SK-N-DZ (cell line): ENCODE data around the gene DYNLT2.
"Not testable (repeated sequence)": the region's sequence is repeated elsewhere in the genome, so short reads cannot be mapped to it uniquely, and the experiment has no call there.

Source experiments
- DNase-seq: peaks from one replicate; pipeline ENCODE4 v3.0.0-alpha.2; 2015; ENCODE audit warnings: low spot score

Gene DYNLT2

DNA sequence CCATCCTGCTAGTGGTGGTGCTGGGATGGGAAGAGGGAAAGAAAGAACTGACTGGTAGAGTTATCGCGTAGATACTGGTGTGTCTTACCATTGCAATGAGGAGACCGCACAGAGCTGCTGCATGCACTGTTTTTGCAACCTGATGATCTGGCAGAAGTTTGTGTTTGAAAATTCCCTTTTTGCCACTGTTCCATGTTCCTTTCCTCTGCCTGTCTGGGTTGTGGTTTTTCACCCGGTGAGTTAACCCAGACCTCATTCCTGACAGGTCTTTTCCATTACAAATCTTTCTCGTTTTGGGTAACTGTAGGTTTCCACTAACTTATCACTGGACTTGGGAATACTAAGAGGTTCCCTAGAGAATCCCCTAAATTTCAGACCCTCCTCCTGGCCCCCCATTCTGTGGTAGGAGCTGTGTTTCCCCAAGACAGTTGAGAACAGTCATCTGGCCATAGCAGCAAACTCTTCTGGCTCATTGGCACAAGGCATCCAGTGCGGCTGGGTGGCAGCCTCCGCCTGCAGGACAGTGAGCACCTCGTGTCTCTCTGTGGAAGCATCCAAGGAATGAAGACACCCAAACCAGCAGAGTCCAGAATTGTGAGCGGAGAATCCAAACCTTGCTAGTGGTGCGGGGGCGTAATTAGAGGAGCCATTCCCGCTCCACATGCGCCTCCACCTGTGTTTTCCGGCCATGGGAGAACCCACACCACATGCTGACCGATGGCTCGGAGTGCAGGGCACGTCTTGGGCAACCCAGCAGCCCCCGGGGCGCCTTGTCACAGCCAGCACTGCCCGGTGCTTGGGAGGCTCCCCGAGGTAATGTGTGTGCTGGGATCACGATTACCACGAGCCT, 32.8 kb upstream of the DYNLT2 start:
- DNase-seq = no peak

DNA sequence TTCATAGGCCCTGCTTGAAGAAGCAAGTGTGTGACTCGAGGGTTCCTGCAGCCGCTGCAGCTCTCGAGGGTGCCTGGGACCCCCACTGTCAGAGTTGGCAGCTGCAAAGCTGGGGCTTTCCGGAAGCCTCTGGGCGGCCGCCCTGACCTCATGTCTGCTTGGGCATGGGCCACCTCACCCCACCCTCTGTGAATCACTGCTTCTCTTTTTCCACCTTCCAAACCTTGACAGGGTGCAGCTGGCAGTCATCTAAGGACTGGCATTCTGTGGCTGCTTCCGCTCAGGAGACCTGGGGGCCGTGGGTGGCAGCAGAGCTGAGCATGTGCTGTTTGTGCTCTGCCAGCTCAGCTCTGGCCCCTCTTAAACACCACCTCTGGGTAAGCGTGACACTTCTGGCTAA, 32.0 kb upstream of the DYNLT2 start:
- DNase-seq = no peak

DNA sequence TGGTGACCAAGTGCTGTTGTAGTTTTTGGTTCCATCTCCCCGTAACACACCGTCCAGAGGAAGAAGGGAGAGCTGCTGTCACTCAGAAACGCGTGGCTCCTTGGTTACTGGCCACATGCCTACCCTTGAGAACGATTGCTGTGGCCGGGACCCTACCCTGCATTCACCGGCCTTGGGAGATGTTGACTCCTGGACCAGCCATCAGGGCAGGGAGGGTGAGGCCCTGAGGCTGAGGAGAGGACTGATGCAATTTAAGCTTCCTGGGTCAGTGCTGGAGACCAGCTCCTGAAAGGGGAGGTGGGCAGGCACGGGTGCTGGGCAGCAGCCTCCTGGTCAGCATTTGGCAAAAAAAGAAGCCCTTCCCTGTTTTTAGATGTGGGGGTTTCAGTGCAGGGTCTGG, 31.6 kb upstream of the DYNLT2 start:
- no peak for DNase-seq

DNA sequence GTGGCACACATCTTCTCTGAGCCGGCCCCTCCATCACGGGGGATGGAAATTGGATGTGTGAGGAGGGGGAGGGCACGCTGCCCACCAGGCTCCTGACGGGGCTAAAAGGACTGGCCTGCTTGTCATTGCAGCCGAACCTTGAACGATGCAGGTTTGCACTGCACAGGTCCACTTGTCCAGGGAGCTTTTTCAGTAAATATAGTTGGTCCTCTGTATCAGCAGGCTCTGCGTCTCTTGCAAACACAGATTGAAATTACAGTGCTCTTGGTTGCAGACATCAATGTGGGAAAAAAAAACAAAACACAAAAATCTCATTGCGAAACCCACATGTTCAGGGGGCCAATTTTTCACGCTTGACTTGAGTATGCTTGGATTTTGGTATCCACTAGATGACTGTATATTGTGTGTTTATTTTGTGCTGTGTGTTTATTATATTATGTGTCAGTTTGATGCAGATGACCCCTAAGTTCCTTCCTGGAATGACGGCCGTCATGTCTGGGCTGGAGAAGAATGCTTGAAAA, 29.3 kb upstream of the DYNLT2 start:
- DNase-seq = no peak

DNA sequence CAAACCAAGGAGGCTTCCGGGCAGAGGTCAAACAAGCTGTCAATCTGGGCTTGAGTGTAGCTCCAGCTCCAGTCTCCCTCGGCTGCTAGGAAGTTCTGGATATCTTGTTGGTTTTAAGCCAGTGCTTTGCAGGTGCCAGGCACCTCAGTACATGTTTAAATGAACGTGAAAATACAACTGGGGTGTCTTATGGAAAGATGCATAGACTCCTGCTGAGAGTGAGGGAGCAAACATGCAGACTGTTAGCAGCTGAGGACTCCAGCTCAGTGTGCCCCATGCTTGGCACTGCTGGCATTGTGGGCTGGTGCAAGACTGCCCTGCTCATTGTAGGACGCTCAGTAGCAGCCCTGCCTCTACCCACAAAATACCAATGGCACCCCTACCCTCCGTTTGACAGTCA, 28.5 kb upstream of the DYNLT2 start:
- DNase-seq = no peak

DNA sequence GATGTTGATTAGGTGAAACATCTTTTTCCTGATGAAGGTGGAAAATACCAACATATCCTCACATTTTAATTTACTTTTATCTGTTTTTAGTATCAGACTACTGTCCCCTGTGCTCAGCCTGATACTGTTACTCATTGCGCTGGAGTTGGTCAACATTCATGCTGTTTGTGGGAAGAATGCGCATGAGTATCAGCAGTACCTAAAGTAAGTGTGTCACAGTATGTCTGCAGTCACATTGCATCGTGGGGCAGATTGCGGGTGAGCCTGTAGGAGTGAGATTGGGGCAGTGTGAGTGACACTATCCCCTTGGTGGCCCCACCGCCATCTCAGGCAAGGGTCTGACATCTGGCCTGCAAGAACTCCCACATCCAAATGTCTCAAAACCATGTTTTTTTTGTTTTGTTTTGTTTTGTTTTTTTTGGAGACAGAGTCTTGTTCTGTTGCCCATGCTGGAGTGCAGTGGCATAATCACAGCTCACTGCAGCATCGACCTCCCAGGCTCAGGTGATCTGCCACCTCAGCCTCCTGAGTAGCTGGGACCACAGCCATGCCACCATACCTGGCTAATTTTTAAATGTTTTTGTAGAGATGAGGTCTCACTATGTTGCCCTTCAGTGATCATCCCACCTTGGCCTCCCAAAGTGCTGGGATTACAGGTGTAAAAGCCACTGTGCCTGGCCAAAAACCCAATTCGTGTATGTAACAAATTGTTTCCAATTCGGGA, 27.9 kb upstream of the DYNLT2 start:
- no peak for DNase-seq

DNA sequence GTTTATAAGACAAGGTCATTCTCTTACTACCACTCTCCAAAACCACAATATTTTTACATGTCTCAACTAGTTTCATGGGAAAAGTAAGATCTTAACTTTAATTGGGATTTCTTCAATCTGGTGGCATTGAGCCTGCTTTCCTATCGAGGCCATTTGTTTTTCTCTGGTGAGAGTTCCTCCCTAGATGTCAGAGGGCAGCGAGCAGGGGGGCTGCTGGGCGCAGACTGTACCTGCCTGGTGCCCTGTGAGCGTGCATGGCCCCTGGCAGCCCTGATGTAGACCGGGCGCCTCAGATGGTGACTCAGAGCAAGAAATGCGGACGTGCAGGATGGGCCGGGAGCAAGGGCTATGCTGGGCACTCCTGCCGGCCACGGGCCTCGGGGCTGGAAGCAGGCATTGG, 27.3 kb upstream of the DYNLT2 start:
- DNase-seq = no peak

DNA sequence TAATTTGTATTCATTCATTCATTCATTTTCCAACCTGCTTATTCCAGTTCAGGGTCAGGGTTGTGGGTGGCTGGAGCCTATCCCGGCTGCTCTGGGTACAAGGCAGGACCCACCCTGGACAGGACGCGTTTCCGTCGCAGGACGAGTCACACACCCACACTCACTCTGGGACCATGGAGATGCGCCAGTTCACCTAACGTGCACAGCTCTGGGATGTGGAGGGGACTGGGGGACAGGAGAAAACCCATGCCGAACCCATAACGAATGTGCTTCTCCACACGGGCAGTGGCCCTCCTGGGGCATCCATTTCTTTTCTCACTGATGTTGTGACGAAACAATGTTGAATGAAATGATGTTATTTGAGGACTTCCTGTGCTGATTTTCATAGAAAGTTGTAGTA, 26.5 kb upstream of the DYNLT2 start:
- no peak for DNase-seq

DNA sequence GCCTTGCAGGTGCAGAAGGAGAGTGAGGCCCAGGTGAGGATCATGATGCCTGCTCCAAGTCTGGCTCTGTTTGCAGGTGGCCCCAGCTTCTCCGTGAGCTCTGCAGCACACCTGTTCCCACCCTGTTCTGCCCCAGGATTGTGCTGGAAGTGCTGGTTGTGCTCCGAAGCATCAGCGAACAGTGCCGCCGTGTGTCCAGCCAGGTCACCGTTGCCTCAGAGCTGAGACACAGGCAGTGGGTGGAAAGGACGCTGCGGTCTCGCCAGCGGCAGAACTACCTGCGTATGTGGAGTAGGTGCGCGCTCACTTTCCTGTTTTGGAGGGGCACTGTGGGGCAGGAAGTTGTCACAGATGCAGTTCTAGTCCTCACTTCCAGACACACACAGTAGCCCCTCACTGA, 25.0 kb upstream of the DYNLT2 start:
- no peak for DNase-seq

DNA sequence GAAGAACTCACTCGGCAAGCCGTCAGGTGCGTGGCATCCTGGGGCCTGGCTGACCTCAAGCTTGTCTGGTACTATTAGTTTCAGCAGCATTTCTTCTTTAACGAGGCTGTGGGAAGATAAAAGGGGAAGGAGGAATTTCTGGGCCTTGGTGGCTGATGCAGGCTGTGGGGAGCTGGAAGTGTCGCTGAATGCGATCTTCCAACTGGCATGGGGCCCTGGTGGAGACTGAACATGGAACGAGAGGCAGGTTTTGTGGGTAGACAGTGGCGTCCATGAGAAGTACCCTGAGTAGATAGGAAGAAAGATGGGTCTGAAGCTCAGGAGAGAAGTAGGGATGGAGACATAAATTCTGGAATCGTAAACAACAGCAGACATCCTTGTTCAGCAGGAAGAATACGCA, 23.9 kb upstream of the DYNLT2 start:
- DNase-seq = no peak

DNA sequence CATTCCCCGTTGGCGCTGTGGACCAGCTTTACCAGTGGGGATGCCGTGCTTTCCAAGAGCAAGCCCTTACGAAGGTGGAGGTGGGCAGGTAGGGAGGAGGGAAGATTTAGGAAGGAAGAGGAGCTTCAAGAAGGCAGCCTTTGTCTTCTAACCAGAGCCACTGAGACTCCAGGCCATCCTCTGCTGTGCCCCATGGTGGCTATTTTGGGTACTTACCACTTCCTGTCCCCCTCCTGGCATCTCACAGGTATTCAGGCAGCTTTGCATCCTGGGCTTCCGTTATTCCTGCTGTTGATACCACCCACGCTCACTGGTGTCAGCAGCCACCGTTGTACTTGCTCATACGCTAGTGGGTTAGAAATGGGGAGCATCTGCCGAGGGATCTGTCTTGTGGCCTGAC, 23.0 kb upstream of the DYNLT2 start:
- DNase-seq = no peak

DNA sequence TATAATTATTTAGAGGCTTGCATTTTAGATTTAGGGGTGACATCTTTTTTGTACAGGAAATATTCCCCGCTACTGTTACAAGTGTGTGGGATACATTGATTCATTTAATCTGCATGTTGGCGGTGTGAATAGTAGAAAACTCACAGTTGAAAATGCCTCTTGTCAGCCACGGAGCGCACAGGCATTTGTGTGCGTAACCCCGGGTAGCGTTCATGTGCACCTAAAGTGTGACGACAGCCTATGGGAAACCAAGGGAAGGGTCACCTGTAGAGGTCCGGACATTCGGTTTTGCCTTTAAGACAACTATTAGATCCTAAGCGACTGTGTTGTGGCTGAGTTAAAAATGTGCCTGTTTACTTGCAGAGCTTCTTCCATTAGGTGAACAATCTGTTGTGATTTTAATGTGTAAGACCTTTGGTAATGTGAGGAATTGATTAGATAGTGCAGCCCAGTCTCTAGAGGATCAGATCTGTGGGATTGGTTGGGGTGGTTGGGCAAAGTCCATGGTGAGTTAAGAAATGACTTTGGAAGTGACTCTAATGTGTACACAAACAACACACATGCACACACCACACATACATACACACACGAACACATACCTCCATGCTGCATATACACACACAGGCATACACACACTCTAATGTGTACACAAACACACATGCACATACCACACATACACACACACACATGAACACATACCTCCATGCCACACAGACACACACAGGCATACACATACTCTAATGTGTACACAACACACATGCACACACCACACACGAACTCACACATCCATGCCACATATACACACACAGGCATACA, 15.8 kb upstream of the DYNLT2 start:
- DNase-seq = no peak

DNA sequence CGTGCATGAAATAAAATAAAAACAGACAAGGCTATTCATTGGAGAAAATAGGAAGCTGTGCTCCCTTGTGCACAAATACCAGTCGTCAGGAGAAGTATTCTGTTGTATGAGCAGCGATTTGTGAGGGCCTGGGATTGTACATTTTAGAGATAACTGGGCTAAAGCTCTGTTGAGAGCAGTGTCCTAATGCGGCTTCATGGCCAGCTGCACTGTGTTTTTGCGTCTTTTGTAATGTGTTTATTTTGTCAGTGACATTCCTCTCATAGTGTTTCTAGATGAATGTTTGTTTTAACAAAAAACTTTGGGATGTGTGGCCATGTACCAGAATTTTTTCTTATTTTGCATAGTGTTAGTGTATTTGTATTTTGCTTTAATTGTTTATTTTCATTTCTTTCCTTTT, 14.9 kb upstream of the DYNLT2 start:
- no peak for DNase-seq

DNA sequence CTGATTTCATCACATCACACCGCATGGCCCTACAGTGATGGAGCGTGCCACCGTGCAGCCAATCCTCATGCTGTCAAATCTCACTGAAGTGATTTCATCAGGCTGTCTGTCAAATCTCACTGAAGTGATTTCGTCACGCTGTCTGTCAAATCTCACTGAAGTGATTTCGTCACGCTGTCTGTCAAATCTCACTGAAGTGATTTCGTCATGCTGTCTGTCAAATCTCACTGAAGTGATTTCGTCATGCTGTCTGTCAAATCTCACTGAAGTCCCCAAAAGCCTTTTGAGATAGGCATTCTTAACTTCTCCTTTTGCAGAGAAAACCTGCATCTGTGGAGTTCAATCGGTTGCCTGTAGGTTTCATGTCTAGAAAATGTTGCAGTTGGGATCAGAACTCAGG, 14.4 kb upstream of the DYNLT2 start:
- DNase-seq = not testable (repeated sequence)

DNA sequence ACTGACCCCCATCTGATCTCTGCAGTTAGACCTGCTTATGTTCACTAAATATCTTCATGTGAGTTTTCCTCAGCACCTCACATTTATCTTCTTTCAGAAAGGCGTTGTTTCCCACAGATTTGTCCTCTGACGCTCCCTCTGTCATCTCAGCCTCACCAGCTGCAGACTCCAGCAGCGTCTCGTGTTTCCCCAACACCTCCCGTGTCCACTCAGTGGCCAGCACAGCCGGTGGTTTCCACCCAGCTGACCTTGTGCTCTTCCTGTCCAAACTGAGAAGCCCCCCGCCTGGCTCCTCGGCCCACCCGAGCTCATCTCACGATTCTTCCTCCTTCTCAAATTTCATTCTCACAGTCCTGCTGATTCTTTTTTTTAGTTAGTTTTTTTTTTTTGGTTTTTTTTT, 12.5 kb upstream of the DYNLT2 start:
- no peak for DNase-seq

DNA sequence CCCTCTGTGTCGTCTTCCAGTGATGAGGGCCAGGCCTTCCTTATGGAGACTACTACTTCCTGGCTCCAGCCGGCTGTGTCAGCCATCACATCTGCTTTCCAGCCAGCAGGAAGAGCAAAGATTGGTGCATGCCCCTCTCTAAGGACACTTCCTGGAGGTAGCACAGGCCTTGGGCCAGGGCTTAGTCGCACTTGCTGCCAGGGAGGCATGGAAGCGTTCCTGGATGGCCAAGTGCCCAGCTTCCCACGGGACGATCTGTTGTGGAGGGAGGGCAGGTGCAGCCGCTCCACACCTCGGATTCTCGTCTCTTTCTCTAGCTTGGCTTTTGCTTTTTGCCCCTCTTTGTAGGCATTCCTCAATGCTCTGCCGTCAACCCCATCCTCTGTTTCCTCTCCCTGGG, 11.9 kb upstream of the DYNLT2 start:
- no peak for DNase-seq

DNA sequence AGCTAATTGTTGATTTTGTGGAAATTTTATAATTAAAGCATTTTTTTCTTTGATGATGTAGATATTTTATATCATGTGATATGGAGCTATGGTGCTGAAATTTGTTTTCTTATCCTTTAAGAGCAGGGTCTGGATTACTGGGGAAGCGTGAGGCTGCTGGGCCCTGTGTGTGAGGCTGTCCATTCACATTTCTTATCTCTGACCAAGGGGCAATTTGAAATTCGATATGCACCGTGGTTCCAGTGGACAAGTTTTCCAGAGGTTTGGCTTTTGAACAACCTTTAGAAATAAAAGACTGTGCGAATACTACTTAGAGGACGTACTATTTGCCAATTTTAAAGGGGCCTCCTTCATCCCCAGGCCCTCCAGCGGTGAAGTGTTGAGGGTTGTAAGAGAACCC, 3.8 kb upstream of the DYNLT2 start:
- DNase-seq = no peak

DNA sequence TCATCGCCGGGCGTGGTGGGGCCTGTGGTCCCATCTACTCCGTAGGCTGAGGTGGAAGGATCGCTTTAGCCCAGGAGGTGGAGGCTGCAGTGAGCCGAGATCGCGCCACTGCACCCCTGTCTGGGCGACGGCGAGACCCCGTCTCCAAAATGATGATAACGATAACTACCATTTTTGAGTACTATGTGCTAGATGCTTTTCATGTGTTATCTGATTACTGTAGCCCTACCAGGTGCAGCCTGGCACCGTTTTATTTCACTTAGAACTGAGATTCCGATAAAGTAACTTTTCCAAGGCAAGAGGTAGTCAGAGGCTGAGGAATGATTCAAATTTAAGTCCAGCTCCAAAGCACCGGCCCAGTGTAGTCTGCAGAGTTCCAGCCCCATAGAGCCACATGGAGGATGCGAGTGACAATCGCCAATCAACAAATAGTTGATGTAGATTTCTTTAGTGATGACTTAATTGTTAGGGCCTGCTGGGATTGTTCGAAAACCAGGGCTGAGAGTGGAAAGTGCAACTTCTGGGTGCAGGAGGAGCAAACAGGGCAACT, 777 bp upstream of the DYNLT2 start:
- DNase-seq = no peak

DNA sequence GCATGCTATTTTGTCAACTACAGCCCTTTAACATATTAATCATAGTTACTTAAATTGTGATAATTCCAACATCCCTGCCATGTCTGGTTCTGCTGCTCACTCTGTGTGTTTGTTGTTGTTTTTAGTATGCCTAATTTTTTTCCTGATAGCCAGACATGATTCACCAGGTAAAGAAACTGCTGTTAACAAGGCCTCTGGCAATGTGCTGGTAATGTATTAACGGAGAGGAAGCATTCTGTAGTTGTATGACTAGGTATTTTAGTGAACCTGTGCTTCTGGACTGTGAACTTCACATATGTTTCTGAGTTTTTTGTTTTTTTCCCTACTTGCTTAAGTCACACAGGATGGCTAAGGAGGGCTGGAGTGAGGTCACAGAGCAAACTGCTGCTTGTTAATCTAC, 4.8 kb downstream of the DYNLT2 start:
- DNase-seq = no peak

DNA sequence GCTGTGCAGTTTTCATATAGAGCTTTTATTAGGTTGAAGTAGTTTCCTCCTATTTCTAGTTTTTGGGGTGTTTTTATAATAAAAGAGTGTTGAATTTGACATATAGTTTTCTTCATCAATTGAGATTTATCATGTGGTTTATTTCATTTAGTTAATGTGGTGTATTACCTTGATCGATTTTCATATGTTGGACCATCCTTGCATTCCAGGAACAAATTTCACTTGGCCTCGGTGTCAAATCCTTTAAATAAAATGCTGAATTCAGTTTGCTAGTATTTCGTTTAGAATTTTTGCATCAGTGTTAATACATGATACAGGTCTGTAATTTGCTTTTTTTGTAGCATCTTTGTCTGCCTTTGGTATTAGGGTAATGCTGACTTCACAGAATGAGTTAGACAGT, 6.0 kb downstream of the DYNLT2 start:
- DNase-seq = no peak

DNA sequence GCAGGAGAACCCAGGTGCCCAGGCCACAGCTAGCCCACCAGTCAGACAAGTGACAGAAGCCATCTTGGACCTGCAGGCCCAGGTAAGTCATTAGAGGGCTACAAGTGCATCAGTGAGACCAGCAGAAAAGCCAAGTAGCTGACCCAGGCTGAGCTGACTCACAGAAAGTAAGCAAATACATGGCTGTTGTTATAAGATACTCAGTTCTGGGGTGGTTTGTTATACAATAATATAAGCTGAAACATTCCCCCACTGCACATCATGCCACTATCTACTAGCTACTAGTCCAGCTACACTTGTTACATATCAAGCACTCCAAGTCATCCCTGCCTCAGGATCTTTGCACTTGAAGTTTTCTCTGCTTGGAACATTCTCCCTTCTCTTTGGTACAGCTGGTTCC, 10.0 kb downstream of the DYNLT2 start:
- DNase-seq = no peak

DNA sequence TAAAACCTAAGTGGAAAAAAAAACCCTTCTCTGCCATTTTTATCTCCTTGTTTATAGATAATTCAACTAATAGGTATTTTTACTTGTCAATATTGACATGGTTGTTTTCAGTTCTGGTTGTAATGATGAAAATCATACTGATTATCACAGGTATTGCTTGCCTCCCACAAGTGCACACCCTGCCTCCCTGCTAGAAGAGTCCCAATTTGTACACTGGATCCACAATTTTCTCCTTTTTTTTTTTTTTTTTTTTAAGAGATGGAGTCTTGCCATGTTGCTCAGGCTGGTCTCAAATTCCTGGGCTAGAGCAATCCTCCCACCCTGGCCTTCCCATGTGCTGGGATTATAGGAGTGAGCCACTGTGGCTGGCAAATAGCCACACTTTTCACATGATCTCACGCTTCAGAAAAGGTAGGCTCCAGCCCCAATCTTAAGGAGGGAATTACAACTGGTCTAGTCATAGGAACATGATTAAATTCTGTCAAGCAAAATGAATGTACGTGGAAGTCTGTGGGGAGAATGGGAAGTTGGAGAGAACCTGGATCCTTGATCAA, 12.3 kb downstream of the DYNLT2 start:
- DNase-seq = no peak
